Esophagus muscularis mucosa (tissue), 4 donors: ENCODE measurements around the gene ZNF429. TPM values are rescaled to one million over a fixed set of nuclear protein-coding genes. Genes with fewer than 3 reads are reported as not detected.
A peak's percentile ranks its signal among the peaks of the same experiment; 100 is the strongest.
"Not testable (repeated sequence)": the region's sequence is repeated elsewhere in the genome, so short reads cannot be mapped to it uniquely, and the experiment has no call there.

Experiments
- DNase-seq: peaks from one replicate; pipeline ENCODE4 v3.0.0-alpha.2; 2017; ENCODE audit errors: extremely low spot score
- H3K27ac ChIP-seq, 4 donors: fragments of 200-600 bp; sonication (generic); replicated peaks in 1 of 4; 1 replicate in 3 of 4; 2 replicates in 1 of 4; pipeline ENCODE4 v1.5.1; 2016 to 2019; ENCODE audit warnings: mild to moderate bottlenecking in 1 of 4
- H3K27me3 ChIP-seq, 4 donors: fragments of 200-600 bp; sonication (generic); one replicate each; pipeline versions ENCODE4 v1.5.1 to v1.6.0; 2016 to 2019
- H3K36me3 ChIP-seq, 4 donors: fragments of 200-600 bp; sonication (generic); one replicate each; pipeline ENCODE4 v1.5.1; 2016 to 2019
- H3K4me1 ChIP-seq, 4 donors: fragments of 200-600 bp; sonication (generic); one replicate each; pipeline ENCODE4 v1.5.1; 2016 to 2019
- H3K4me3 ChIP-seq, 4 donors: fragments of 200-600 bp; sonication (generic); 1 replicate in 2 of 4; 2 replicates in 2 of 4; pipeline ENCODE4 v1.5.1; 2016 to 2019; ENCODE audit warnings: mild to moderate bottlenecking in 4 of 4, moderate library complexity in 1 of 4
- H3K9me3 ChIP-seq, 4 donors: fragments of 200-600 bp; sonication (generic); 1 replicate in 3 of 4; 2 replicates in 1 of 4; pipeline ENCODE4 v1.5.1; 2016 to 2019
- CTCF ChIP-seq, 3 experiments: fragments of 200-600 bp in 2 of 3; fragments of 450-650 bp in 1 of 3; sonication (generic) in 2 of 3; IDR thresholded peaks; one replicate each; pipeline ENCODE4 v1.5.1; 2017 to 2019; ENCODE audit warnings: antibody characterized with exemption in 3 of 3, mild to moderate bottlenecking in 2 of 3, moderate library complexity in 1 of 3
- EP300 ChIP-seq: sonication (generic); formaldehyde crosslinking; IDR thresholded peaks from one replicate; pipeline ENCODE4 v1.6.1; 2017; ENCODE audit warnings: antibody characterized with exemption
- POLR2A ChIP-seq: fragments of 450-650 bp; IDR thresholded peaks from one replicate; pipeline ENCODE4 v1.6.1; 2017; ENCODE audit warnings: antibody characterized with exemption, moderate library complexity, mild to moderate bottlenecking, low read depth
- POLR2AphosphoS5 ChIP-seq, 2 donors: sonication (generic); formaldehyde crosslinking; IDR thresholded peaks; one replicate each; pipeline ENCODE4 v1.6.1; 2017; ENCODE audit warnings: antibody characterized with exemption in 2 of 2
- WGBS: methylation state at CpG from one replicate; pipeline ENCODE4 v1.1.5; 2018; 5-methylcytosine and 5-hydroxymethylcytosine counted together
- intact Hi-C: fragments of 100-400 bp; cut with DNase I; formaldehyde crosslinking; loops from one replicate; pipeline ENCODE4 v1.15.1; 2023
- total RNA-seq, 4 donors: library from RNA; depleted of rRNA; stranded (reverse); fragments of >200 nt; gene quantifications; one replicate each; pipeline versions ENCODE4 v1.1.0 to v1.2.1, GENCODE V29; 2016

ZNF429 gene
- total RNA-seq, 4 donors from 2014 or later, result 7.8 to 15.0 (median 11.4) TPM

GRCh38 chr19:21593934-21594820 lies 88.8 kb downstream of the ZNF429 start:
- Histone ChIP-seq H3K4me3 (no peak overlapping the region), H3K27me3 (no peaks in the 10 kb centered on the region), H3K9me3 (no peaks in the 10 kb centered on the region), H3K4me1 (no peaks in the 10 kb centered on the region), H3K36me3 (no peaks in the 10 kb centered on the region), H3K27ac (no peak overlapping the region)
- TF ChIP-seq POLR2A, result no peak
- TF ChIP-seq CTCF (IDR thresholded peaks at IDR 0.05), result no peak
- peak in 1 of 2 donors; percentile 38 for TF ChIP-seq POLR2AphosphoS5 (IDR thresholded peaks at IDR 0.05)
- 52% methylated on average over 3 of the region's 3 CpGs for WGBS
- intact Hi-C loops, result no loop called here
- DNase-seq, result no peak

- Histone ChIP-seq H3K27ac (no peak overlapping the region), H3K4me3 (no peak overlapping the region), H3K9me3 (no peaks in the 10 kb centered on the region), H3K27me3 (no peaks in the 10 kb centered on the region), H3K4me1 (no peaks in the 10 kb centered on the region), H3K36me3 (no peaks in the 10 kb centered on the region)
- no peak for TF ChIP-seq EP300
- no peak for TF ChIP-seq POLR2AphosphoS5 (IDR thresholded peaks at IDR 0.05)
- TF ChIP-seq POLR2A, result no peak
- no peak for TF ChIP-seq CTCF (IDR thresholded peaks at IDR 0.05)
- WGBS, result 87% methylated on average over 4 of the region's 4 CpGs
- intact Hi-C loops, result no loop called here
- no peak for DNase-seq
Measured at GRCh38 chr19:21595185-21595584, 89.8 kb downstream of the ZNF429 start.

GRCh38 chr19:21602082-21602658 lies 96.8 kb downstream of the ZNF429 start:
- WGBS, result 90% methylated on average over 1 of the region's 1 CpG
- H3K27me3 ChIP-seq, result no peaks in the 10 kb centered on the region
- no peaks in the 10 kb centered on the region for H3K36me3 ChIP-seq
- H3K9me3 ChIP-seq, result no peaks in the 10 kb centered on the region
- intact Hi-C loops, result loop anchor here (10.0 kb wide), 1 partner anchor 97 kb away; the partner anchor contains the start of gene ZNF429
- no peak overlapping the region for H3K27ac ChIP-seq
- peaks cover 16 to 21% (median 20%) of the 10 kb centered on the region in 4 donors for H3K4me1 ChIP-seq
- TF ChIP-seq CTCF (IDR thresholded peaks at IDR 0.05) (no peak), POLR2A (no peak), EP300 (no peak), POLR2AphosphoS5 (IDR thresholded peaks at IDR 0.05) (no peak)
- no peak overlapping the region for H3K4me3 ChIP-seq
- no peak for DNase-seq

- not testable (repeated sequence) for H3K27me3 ChIP-seq, H3K4me3 ChIP-seq, DNase-seq, H3K27ac ChIP-seq, H3K9me3 ChIP-seq, H3K36me3 ChIP-seq
- 71% methylated on average over 11 of the region's 11 CpGs for WGBS
- H3K4me1 ChIP-seq, result peaks cover 16 to 28% (median 24%) of the 10 kb centered on the region in 4 donors
- intact Hi-C loops, result loop anchor here (10.0 kb wide), 1 partner anchor 98 kb away; the partner anchor contains the start of gene ZNF429
Measured at GRCh38 chr19:21602659-21603430, 97.4 kb downstream of the ZNF429 start.
